Ovary (tissue), 1 donor: ENCODE measurements around the gene BLOC1S5.

ENCODE experiments used
- EP300 ChIP-seq: sonication (generic); formaldehyde crosslinking; IDR thresholded peaks from one replicate; pipeline ENCODE4 v1.6.1; 2017; ENCODE audit warnings: antibody characterized with exemption
- POLR2A ChIP-seq: fragments of 450-650 bp; IDR thresholded peaks from one replicate; pipeline ENCODE4 v1.6.1; 2017; ENCODE audit warnings: antibody characterized with exemption, mild to moderate bottlenecking, moderate library complexity

GRCh38 chr6:8030920-8031319 is 33.3 kb downstream of the BLOC1S5 start:
- no peak for TF ChIP-seq POLR2A
- TF ChIP-seq EP300, result no peak
